AG10803 (cell line): ENCODE measurements around the gene CCT3.

Experiments
- DNase-seq: peaks from one replicate; pipeline ENCODE4 v3.0.0; 2010; ENCODE audit warnings: low read depth
- H3K4me3 ChIP-seq: 2 replicates; pipeline ENCODE4 v1.5.1; 2011; ENCODE audit warnings: mild to moderate bottlenecking, low read length, control low read depth
- TF ChIP-seq, protein P1 (sequence below): conservative IDR thresholded peaks from 2 replicates; pipeline ENCODE4 v1.5.1; 2011; ENCODE audit warnings: mild to moderate bottlenecking, low read length, control low read depth, inconsistent platforms

The CCT3 gene

DNA sequence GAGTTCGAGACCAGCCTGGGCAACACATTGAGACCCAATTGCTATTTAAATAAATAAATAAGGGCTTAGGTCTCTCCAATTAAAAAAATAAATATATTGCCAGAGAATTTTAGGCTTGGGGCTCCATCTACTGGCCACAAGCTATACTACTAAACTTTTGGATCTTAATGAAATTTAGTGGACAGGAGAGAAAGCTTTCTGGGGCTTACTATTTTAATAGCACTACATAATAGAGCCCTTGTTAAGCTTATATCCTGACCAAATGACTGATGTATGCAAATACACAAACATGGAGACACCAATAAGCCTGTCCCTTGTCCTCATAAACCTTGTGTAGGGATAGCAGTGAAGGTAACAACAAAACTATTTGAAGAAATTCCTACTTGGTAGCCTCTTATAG is 18.4 kb downstream of the CCT3 start:
- H3K4me3 ChIP-seq: no peak overlapping the region
- TF ChIP-seq, protein P1, sequence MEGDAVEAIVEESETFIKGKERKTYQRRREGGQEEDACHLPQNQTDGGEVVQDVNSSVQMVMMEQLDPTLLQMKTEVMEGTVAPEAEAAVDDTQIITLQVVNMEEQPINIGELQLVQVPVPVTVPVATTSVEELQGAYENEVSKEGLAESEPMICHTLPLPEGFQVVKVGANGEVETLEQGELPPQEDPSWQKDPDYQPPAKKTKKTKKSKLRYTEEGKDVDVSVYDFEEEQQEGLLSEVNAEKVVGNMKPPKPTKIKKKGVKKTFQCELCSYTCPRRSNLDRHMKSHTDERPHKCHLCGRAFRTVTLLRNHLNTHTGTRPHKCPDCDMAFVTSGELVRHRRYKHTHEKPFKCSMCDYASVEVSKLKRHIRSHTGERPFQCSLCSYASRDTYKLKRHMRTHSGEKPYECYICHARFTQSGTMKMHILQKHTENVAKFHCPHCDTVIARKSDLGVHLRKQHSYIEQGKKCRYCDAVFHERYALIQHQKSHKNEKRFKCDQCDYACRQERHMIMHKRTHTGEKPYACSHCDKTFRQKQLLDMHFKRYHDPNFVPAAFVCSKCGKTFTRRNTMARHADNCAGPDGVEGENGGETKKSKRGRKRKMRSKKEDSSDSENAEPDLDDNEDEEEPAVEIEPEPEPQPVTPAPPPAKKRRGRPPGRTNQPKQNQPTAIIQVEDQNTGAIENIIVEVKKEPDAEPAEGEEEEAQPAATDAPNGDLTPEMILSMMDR: peak; percentile 63
- DNase-seq: peak; percentile 38

DNA sequence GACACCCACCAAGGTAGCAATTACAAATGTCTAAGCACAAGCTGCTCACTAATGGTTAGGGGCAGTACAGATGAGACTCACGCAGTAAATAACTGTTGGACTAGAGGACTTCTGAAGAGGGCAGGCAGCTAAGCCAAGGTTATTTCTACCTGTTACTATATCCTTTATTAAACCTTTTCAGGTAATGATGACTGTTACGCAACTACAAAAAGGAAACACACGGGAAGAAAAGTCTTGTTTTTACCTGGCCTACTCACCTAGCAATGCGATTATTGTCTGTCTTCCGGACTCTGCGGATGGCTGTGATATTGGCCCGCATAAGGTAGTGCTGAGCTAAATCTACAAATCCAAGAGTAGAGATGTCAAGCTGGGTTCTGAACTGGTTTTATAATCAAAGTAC is 21.2 kb downstream of the CCT3 start:
- TF ChIP-seq, protein P1: no peak
- no peak overlapping the region for H3K4me3 ChIP-seq
- no peak for DNase-seq

DNA sequence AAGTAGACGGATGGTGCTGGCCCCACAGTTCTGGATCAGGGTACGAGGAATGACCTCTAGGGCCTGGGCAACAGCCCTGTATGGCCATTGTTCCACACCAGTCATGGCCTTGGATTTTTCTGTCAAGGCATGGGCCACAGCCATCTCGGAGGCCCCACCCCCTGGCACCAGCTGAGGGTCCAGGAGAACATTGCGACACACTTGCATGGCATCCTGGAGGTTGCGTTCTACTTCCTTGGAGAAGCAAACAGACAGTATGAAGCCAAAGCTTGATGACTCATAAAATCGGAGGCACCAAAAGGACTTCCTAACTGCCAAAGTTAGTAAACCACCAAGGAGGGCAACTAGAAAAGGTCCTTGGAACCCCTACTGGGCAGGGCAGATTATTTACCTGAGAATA is 27.1 kb downstream of the CCT3 start:
- TF ChIP-seq, protein P1: no peak
- no peak overlapping the region for H3K4me3 ChIP-seq
- peak; percentile 68 for DNase-seq

DNA sequence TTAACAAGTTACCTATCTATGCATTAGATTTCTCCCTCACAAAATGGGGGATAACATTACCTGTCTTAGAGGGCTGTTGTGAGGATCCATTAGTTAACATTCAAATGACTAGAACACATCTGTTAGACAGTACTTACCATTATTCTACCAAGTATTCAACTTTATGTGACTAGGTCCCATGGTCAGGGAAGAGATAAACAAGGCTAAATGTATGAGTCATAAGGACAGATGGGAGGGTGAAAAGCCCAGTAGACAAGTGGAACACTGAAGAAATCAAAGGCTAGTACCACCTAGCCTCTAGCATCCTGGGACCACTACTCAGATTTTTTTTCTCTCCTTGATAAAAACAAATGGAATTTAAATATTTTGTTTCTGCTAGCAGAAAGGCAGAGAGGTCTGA is 30.0 kb downstream of the CCT3 start:
- peak; percentile 40 for DNase-seq
- TF ChIP-seq, protein P1: no peak
- no peak overlapping the region for H3K4me3 ChIP-seq

DNA sequence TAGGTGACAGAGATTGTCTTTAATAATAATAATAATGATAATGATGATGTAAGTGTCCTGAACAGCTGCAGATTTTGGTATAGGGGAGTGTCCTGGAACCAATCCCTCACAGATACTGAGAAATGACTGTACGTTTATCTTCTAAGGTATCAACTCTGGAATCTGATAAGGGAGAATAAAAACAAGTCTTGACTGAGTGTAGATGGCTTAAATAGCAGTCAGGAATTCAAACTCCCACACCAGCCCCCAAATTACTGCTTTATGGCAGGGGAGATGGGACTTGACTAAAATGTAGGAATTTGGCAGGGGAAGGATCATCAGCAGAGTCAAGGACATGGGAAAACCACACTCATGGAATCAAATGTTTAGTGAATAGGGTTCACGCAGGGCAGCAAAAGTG is 32.9 kb downstream of the CCT3 start:
- no peak for DNase-seq
- TF ChIP-seq, protein P1: no peak

DNA sequence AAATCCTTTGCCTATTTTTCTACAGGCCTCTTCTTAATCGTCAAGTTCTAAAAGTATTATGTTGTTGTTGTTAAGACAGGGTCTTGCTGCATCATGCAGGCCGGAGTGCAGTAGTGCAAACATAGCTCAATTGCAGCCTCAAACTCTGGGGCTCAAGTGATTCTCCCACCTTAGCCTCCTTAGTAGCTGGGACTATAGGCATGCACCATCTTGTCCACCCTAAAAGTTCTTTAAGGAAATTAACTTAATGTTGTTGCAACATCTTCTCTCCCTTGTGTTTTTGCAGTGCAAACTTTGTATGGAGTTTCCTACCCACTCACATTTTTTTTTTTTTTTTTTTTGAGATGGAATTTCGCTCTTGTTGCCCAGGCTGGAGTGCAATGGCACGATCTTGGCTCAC is 34.9 kb downstream of the CCT3 start:
- H3K4me3 ChIP-seq: no peak overlapping the region
- TF ChIP-seq, protein P1: no peak
- DNase-seq: no peak

More for the DNA sequence above, 32.9 kb downstream of the CCT3 start:
- H3K4me3 ChIP-seq: no peak overlapping the region

DNA sequence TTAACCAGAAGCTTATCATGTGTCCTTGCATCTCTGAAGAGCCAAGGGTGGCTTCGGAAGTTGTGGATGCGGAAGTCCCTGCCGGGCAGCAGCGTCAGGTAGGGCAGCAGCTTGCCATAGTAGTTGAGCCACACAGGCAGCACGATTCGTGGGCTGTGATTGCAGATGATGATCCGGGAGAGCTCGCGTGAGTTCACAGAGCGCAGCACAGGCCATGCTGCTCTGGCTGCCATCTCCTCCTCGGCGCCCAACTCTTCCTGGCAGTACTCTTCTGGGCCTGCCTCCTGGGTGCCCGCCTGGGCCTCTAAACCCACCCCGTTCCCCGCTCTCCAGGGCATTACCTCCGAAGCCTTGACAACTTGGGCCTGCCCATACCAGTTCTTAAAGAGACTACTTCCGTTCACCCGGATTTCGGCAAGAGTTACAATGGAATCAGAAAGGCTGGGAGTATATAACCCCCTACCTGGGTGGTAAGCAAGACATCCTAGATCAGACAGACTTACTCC is 39.2 kb downstream of the CCT3 start, which contains the start of gene VHLL:
Gene VHLL, minus strand, starts transcription at position 456 of the 506 bp plus-strand sequence. Its CDS starts 118 bp downstream, at position 338.
- no peak within 1 kb of the TSS for H3K4me3 ChIP-seq
- DNase-seq: no peak
- TF ChIP-seq, protein P1: no peak
